HepG2 (cell line): ENCODE data around the gene CLDN9. TPM values are rescaled to one million over a fixed set of nuclear protein-coding genes. Genes with fewer than 3 reads are reported as not detected.
A peak's percentile ranks its signal among the peaks of the same experiment; 100 is the strongest.

ENCODE experiments used
- BHLHE40 ChIP-seq: IDR thresholded peaks from 2 replicates; pipeline ENCODE4 v1.6.1; 2011; ENCODE audit warnings: low read length, improper control_type of control experiment
- BRF2 ChIP-seq: sonication (generic); formaldehyde crosslinking; IDR thresholded peaks from 2 replicates; pipeline ENCODE4 v1.8.1; 2022; ENCODE audit warnings: mild to moderate bottlenecking, missing genetic modification reagents
- DNMT3B ChIP-seq: conservative IDR thresholded peaks from 2 replicates; pipeline ENCODE4 v1.6.1; 2016; ENCODE audit warnings: missing biosample characterization, control low read depth
- FOSL2 ChIP-seq: sonication (generic); formaldehyde crosslinking; IDR thresholded peaks from 2 replicates; pipeline ENCODE4 v1.4.0; 2020; ENCODE audit warnings: missing genetic modification reagents
- HIC2 ChIP-seq: sonication (generic); formaldehyde crosslinking; IDR thresholded peaks from 2 replicates; pipeline ENCODE4 v1.9.0; 2022; ENCODE audit warnings: low read depth, missing genetic modification reagents
- HNF1B ChIP-seq: sonication (generic); formaldehyde crosslinking; IDR thresholded peaks from 2 replicates; pipeline ENCODE4 v1.5.1; 2020; ENCODE audit warnings: mild to moderate bottlenecking, moderate library complexity, missing genetic modification reagents
- KDM6A ChIP-seq: IDR thresholded peaks from 2 replicates; pipeline ENCODE4 v1.6.1; 2016; ENCODE audit warnings: low read depth
- PAX8 ChIP-seq: sonication (generic); formaldehyde crosslinking; IDR thresholded peaks from 2 replicates; pipeline ENCODE4 v1.8.0; 2022; ENCODE audit warnings: mild to moderate bottlenecking, missing genetic modification reagents, borderline replicate concordance
- POLR2A ChIP-seq, 2 experiments: IDR thresholded peaks; 2 replicates each; pipeline ENCODE4 v1.6.1; 2011; ENCODE audit warnings: low read depth in 2 of 2, low read length in 2 of 2, mild to moderate bottlenecking in 1 of 2, moderate library complexity in 1 of 2; ENCODE audit not compliant: insufficient read depth in 1 of 2
- POLR2AphosphoS5 ChIP-seq: IDR thresholded peaks from 2 replicates; pipeline ENCODE4 v1.6.1; 2012; ENCODE audit warnings: low read depth, low read length
- RBFOX2 ChIP-seq: fragments of 200-400 bp; formaldehyde crosslinking; IDR thresholded peaks from 2 replicates; pipeline ENCODE4 v1.6.1; 2017; ENCODE audit warnings: low read depth, mild to moderate bottlenecking, low read length
- SIN3A ChIP-seq: IDR thresholded peaks from 2 replicates; pipeline ENCODE4 v1.6.1; 2011; ENCODE audit warnings: low read depth, mild to moderate bottlenecking, control low read depth, low read length, borderline replicate concordance
- TRAFD1 ChIP-seq: sonication (generic); formaldehyde crosslinking; IDR thresholded peaks from 2 replicates; pipeline ENCODE4 v1.5.1; 2020; ENCODE audit warnings: missing genetic modification reagents, mild to moderate bottlenecking, borderline replicate concordance
- ZBTB44 ChIP-seq: sonication (generic); formaldehyde crosslinking; IDR thresholded peaks from 2 replicates; pipeline ENCODE4 v1.4.0; 2020; ENCODE audit warnings: missing genetic modification reagents
- ZBTB8A ChIP-seq: sonication (generic); formaldehyde crosslinking; IDR thresholded peaks from 2 replicates; pipeline ENCODE4 v1.4.0; 2020; ENCODE audit warnings: mild to moderate bottlenecking, low read depth, missing genetic modification reagents, borderline replicate concordance
- ZFYVE20 ChIP-seq: sonication (generic); formaldehyde crosslinking; IDR thresholded peaks from 2 replicates; pipeline ENCODE4 v1.8.0; 2023; ENCODE audit warnings: low read depth, mild to moderate bottlenecking, moderate library complexity, missing genetic modification reagents, borderline replicate concordance
- ZNF337 ChIP-seq: sonication (generic); formaldehyde crosslinking; IDR thresholded peaks from 2 replicates; pipeline ENCODE4 v1.5.1; 2020; ENCODE audit warnings: missing genetic modification reagents, low read depth, mild to moderate bottlenecking, borderline replicate concordance
- ZNF460 ChIP-seq: sonication (generic); formaldehyde crosslinking; IDR thresholded peaks from 2 replicates; pipeline ENCODE4 v1.5.1; 2020; ENCODE audit warnings: missing genetic modification reagents, mild to moderate bottlenecking, borderline replicate concordance
- ZNF616 ChIP-seq: sonication (generic); formaldehyde crosslinking; IDR thresholded peaks from 2 replicates; pipeline ENCODE4 v1.5.0; 2020; ENCODE audit warnings: low read depth, mild to moderate bottlenecking, missing genetic modification reagents
- ZNF878 ChIP-seq: sonication (generic); formaldehyde crosslinking; IDR thresholded peaks from 2 replicates; pipeline ENCODE4 v1.8.1; 2023; ENCODE audit warnings: mild to moderate bottlenecking, missing genetic modification reagents, moderate library complexity
- polyA plus RNA-seq, 8 experiments: library from polyadenylated mRNA; depleted of rRNA in 3 of 8; stranded (reverse) in 7 of 8; unstranded in 1 of 8; fragments of >200 nt; fragmentation: Illumina TruSeq in 4 of 8; extraction: Trizol in 4 of 8; gene quantifications; 2 replicates each; pipeline versions ENCODE4 v1.2.1 to v1.2.3, GENCODE V29; 2011 to 2016; ENCODE audit warnings: low read depth in 4 of 8, missing spikeins in 1 of 8, mixed read lengths in 1 of 8; ENCODE audit not compliant: insufficient read depth in 1 of 8
- total RNA-seq, 5 experiments: library from RNA; depleted of rRNA; stranded (reverse); fragments of >200 nt; fragmentation: Illumina TruSeq; extraction: Trizol; gene quantifications; 2 replicates each; pipeline ENCODE4 v1.2.3, GENCODE V29; 2016; ENCODE audit warnings: low read depth in 1 of 5

The CLDN9 gene
- total and polyA plus RNA-seq, 2 of the 13 experiments (the other 11 are each of a cell fraction or from before 2014, with no cell fraction given), result 0.15 to 0.26 TPM

- TF ChIP-seq ZBTB44, result no peak
- TF ChIP-seq BRF2, result no peak
- no peak for TF ChIP-seq SIN3A
- no peak for TF ChIP-seq ZNF878 (CRISPR knock-in tag)
- TF ChIP-seq BHLHE40, result no peak
- TF ChIP-seq HIC2, result 0 out of 2 replicates have a peak, but pooled peaks have one; percentile 8
- TF ChIP-seq DNMT3B, result no peak
- TF ChIP-seq PAX8 (CRISPR knock-in tag), result no peak
- TF ChIP-seq KDM6A (CRISPR knock-in tag), result no peak
- TF ChIP-seq POLR2A (IDR thresholded peaks at IDR 0.05; ENCODE audit: insufficient read depth in 1 of 2, low read depth in 2 of 2, low read length in 2 of 2), result peak; percentile 16 to 40; a peak in 3 of 4 replicates
- no peak for TF ChIP-seq HNF1B
- TF ChIP-seq POLR2AphosphoS5, result no peak
- no peak for TF ChIP-seq ZNF337 (CRISPR knock-in tag)
- no peak for TF ChIP-seq ZFYVE20
- peak; percentile 76 for TF ChIP-seq RBFOX2
- TF ChIP-seq TRAFD1 (CRISPR knock-in tag), result no peak
- TF ChIP-seq ZNF460 (CRISPR knock-in tag), result no peak
- TF ChIP-seq FOSL2, result no peak
- TF ChIP-seq ZBTB8A, result no peak
- TF ChIP-seq ZNF616, result no peak
These were observed 41.4 kb upstream of the CLDN9 start (continued) for GRCh38 chr16:2971134-2971984.
